Cerebellar nuclear complex (tissue), 1 donor: ENCODE data around the gene SGMS1.
"Not testable (repeated sequence)": the region's sequence is repeated elsewhere in the genome, so short reads cannot be mapped to it uniquely, and the experiment has no call there.

ENCODE experiments used
- DNase-seq, 2 experiments: peaks; one replicate each; lab custom pipeline; 2025; lab: John Stamatoyannopoulos, UW

SGMS1 gene

GRCh38 chr10:50558371-50558770, 65.4 kb downstream of the SGMS1 start:
- DNase-seq, result no peak

- DNase-seq, result no peak
Measured at GRCh38 chr10:50557130-50557682, 66.5 kb downstream of the SGMS1 start.

DNA sequence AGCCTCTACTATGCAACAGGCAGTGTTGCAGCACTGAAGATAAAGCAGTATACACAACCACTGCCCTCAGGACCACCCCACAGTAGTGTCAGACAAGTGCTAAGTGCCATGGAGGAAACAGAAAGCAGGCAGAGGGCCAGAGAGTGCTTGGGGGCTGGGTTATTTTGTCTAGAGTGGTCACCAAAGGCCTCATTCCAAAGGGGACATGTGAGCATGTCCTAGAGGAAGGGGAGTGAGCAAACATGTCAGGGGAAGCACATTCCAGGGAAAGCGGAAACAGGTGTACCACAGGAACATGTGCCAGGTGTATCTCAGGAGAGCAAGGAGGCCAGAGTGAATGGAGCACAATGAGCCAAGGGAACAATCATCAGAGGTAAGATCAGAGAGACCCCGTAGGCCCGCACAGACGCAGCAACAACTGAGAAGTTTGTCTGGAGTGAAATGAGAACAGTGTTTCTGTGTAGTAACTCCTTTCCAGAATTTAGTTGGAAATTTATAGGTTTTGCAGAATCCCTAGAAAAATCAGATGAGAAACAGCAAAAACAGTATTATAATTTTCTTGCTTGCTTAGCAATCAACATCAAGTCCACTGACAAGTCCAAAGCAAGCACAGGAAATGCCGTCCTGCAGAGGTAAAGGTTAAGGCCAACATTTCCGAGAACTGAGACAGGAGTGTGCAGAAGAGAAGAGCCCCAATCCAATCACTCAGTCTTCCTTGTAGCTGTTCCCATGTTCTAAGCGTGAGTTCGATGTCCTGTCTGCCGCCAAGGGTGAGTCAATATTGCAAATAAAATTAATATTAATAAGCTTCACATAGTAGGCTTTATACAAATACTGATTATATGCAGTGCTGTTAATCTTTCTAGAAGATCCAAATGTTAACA, 67.3 kb downstream of the SGMS1 start:
- DNase-seq, result no peak

DNA sequence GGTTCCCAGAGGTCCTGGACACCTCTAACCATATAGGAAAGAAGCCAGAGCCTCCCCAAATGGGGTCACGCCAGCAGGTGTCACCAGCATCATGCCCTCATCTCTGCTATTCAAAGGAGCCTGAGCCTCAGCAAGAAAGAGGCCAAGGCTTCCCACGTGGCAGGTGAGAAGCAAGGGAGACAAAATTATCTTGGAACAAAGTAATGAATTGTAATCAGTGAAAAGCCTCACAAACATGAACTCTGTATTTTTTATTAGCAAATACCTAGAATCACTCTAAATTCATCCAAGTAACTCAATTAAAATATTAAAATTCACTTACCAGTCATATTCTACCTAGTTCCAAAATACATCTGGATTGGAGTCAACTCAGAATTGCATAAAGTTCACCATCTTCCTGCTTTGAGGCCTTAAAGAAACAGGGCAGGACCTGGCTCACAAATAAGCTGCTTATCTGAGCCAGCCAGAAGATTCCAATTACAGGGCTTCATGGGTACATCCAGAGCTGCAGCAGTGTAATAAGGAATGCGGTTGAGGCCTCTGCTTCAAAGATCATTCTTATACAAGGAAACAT, 68.7 kb downstream of the SGMS1 start:
- peak in 1 of 2 experiments; percentile 6 for DNase-seq

- DNase-seq, result no peak
Measured at GRCh38 chr10:50554376-50554994, 69.3 kb downstream of the SGMS1 start.

GRCh38 chr10:50552771-50553535, 70.8 kb downstream of the SGMS1 start:
- no peak for DNase-seq

DNA sequence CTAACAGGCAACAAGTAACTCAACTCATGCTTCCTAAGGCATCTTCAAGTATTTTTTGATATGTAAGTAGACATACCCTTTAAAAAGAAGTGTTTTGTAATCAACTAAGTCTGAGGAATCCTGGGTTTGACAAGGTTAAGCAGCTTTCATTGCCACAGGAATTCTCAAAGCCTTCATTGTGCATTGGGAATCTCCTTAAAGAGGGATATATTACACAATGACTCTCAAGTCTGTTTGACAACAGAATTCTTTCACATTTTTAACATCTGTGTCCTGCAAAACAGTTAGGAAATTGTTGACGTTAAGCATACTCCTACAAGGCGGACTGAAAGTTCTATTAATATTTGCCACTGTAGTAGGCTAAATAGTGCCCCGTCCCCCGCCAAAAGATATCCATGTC, 71.4 kb downstream of the SGMS1 start:
- no peak for DNase-seq

DNA sequence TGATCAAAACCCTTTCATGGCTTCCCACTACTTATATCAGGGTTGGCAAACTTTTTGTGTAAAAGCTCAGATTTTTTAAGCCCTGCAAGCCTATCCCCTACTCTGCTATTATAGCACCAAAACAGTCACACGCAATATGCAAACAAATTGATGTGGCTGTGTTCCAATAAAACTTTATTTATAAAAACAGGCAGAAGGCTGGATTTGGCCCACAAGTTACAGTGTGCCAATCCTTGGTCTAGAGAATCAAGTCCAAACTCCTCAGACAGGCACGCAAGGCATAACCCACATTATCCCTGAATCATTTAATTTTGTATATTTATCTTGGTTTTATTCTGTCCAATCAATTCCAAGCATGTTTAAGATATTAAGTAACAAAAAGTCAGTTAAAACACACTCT, 71.9 kb downstream of the SGMS1 start:
- DNase-seq, result no peak

DNA sequence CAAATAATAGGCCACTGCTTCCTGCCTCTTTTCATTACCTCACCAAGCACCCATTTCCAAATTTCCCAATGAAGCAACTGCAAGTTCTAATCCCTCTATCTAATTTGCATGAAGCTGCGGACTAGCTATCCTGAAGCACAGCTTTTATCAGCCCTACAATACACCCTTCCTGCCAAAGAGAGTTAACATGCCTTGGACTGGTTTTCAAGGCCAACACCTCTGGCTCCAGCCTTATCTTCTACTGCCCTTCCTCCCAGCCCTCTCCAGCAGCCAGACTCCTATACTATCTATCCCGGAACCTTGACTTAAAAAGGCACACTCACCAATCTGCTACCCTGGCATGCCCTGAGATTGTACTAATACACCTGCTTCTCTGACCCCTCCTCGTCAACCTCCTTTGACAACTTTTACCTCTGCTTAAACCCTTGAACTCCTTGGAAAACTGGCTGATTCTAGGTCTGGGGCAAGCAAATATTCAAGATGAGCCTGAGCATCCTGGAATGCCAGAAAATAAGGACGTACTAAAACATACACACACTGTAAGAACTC, 73.4 kb downstream of the SGMS1 start:
- DNase-seq, result no peak

DNA sequence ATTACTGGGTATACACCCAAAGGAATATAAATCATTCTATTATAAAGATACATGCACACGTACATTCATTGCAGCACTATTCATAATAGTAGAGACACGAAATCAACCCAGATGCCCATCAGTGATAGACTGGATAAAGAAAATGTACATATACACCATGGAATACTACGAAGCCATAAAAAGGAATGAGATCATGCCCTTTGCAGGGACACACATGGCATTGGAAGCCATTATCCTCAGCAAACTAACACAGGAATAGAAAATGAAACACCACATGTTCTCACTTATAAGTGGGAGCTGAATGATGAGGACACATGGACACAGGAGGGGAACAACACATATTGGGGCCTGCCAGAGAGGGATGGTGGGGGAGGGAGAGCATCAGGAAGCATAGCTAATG, 74.6 kb downstream of the SGMS1 start:
- DNase-seq, result not testable (repeated sequence)

DNA sequence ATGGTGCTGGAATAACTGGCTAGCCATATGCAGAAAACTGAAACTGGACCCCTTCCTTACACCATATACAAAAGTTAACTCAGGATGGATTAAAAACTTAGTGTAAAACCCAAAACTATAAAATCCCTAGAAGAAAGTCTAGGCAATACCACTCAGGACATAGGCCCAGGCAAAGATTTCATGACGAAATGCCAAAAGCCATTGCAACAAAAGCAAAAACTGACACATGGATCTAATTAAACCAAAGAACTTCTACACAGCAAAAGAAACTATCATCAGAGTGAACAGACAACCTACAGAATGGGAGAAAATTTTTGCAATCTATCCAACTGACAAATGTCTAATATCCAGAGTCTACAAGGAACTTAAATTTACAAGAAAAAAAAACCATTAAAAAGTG, 75.3 kb downstream of the SGMS1 start:
- not testable (repeated sequence) for DNase-seq

- not testable (repeated sequence) for DNase-seq
Measured at GRCh38 chr10:50546287-50546686, 77.5 kb downstream of the SGMS1 start.

- no peak for DNase-seq
Measured at GRCh38 chr10:50545846-50546245, 77.9 kb downstream of the SGMS1 start.

- DNase-seq, result no peak
Measured at GRCh38 chr10:50544857-50545429, 78.8 kb downstream of the SGMS1 start.

DNA sequence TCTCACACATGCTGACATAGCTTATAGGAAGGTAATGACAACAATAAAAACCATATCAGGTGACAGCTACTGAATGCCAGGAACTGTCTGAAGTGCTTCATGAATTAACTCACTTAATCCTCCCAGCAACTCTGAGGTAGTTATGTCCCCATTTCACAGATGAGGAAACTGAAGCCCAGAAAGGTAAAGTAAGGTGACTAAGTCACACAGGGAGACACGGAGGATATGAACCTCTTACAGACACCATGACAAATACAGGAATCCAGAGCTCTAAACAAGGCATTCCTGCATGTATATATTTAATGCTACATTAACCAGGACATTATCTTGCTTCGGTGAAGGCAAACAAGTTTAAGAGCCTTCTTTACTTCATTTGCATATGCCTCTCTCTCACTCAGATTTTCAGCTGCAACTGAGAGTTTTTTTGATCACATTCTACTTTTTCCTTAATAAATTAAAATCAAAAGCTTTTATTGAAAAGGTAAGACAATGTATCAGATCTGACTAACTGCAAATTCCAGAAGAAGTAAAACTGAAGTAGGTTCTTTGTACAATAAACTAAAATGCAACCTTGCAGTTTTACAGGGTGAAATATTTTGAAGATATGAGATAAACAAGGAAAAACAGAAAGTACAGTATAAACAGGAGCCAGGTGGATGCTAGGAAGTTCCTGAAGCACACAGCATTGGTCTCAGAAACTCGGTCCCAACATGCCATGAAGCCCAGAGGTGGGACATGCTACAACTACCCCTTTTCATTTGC, 79.5 kb downstream of the SGMS1 start:
- no peak for DNase-seq

DNA sequence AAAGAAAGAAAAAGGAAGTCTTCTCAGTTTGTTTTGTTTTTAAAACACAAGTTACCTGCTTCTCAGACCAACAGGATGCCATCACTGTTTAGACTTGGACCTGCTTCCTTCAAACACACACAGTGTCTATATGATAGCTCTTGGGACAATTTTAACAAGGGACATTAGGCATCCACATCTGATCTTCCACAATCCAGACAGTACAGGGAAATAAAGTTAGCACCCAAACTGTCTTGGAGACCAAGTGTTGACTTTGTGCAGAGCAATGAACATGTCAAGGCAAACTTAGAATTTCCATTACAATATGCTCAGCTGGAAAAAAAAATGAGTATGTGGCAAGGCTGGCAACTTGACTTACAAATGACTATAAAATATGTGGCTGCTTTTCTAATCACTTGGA, 80.9 kb downstream of the SGMS1 start:
- DNase-seq, result no peak

DNA sequence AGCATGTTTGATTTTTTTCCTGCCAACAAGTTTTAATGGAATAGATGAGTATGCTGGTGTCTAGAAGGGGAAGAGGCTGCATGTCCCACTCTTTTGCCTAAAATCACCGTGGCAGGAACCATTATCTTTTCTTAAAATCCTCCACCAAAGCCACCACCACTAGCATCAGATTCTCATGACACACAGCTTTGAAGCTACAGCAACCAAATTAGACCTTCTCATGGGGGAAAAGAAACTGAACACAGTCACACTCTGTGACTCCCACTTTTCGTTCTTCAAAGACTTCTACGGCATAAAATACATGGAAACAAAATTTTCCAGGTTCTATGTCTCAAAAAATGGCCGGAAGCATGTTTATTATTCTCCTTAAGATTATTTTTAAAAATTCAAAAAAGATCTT, 81.8 kb downstream of the SGMS1 start:
- DNase-seq, result no peak

DNA sequence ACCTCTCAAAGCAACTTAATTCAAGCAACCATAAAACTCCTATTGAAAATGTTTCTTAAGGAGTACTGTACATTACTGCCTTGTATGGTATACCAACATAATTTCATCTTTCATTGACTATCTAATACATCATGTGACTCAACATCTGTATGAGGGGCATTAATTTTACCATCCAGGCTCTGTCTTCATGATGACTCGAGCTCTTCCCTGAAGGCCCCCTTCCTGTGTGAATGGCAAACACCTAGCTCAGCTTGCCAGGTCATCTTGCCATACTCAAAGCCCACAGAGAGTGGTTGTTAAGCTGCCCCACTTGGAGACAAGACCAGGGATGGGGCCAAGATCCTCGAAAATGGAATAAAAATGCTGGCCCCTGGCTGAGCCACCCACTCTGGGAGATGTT, 82.4 kb downstream of the SGMS1 start:
- DNase-seq, result no peak

DNA sequence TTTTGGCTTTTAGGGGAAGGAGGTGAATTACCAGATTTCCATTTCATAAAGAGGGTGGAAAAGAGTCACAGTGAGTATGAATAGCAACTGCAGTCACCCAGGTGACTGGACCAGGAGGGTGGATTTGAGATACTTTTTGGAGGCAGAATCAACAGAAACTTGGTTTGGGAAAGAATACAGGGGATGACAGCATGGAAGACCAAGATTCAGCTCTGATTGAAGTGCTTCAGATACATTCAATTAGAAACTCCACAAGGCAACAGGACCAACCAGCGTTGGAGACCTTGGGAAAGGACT, 83.0 kb downstream of the SGMS1 start:
- DNase-seq, result no peak

DNA sequence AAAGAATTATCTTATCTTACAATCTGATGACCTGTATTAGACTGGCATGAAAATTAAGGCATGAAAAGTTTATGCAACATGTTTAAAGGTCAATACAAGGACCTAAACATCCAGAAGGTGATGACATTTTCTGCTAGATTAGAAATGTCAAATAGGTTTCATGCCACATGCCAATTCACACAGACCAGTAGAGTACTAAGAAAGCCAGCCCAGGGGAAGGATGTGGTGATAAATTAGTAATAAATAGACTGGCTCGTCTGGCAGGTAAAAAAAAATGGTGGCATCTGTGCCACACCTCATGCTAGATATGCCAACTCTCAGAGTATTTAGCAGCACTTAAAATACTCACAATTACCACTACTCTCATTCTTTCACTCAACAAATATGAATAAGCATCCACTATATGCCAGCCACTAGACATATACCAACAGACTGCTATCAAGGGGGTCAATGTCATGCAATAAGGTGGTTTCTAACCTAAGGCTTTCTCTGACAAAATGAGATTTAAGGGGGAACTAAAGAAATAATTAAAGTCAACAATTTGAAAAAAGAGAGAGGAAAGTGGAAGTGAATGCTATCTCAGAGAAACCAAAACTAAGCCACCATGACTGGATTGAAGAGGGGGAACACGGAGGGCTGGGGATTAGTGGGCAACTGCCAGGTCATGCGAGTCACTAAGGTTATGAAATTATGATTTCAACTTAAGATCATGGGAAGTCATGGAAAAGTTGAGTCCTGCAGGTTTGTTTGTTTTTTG, 83.5 kb downstream of the SGMS1 start:
- no peak for DNase-seq
